ENCODE results near the gene ALDH1A1.

ALDH1A1 gene

DNA sequence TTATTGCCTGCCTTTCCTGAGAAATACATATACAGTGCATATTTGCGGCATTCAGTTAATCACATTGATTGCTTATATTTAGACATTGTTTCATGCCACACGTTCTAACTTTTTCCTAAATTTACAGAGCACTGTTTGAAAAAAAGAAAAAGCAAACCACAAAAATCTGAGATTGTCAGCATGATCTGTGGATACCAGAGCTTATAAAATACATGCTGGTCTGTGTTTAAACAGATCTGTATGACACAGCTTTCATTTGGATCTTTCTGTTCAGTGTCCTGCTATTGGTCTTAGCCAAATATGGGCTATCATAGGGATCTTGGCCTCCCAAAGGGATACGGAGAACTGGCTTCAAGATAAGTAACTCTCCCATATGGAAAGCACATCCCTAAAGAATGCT lies 20.2 kb downstream of the ALDH1A1 start:
- Histone ChIP-seq H3K79me2 (ENCODE audit: control insufficient read depth, insufficient read depth, low read length, poor library complexity) (no peaks in the 10 kb centered on the region), H3K9ac (ENCODE audit: low read length) (no peak overlapping the region), H3K4me3 (ENCODE audit: low read depth, low read length) (no peak overlapping the region), H2BK12ac (ENCODE audit: low read length) (no peak overlapping the region), H3K9me3 (ENCODE audit: insufficient read depth, low read depth, low read length) (no peaks in the 10 kb centered on the region), H3K36me3 (ENCODE audit: control insufficient read depth in 1 of 2, insufficient read depth in 2 of 2, low read length in 2 of 2) (no peaks in the 10 kb centered on the region), H2AFZ (ENCODE audit: insufficient read depth, low read length, poor library complexity) (no peak overlapping the region), H3K4me2 (ENCODE audit: low read length) (no peak overlapping the region), H3K27ac (ENCODE audit: low read depth, low read length) (no peak overlapping the region), H3K4ac (ENCODE audit: low read depth, low read length) (no peak overlapping the region), H2BK5ac (ENCODE audit: low read depth, low read length, poor library complexity) (no peak overlapping the region), H3K14ac (ENCODE audit: low read length) (no peak overlapping the region), H4K91ac (ENCODE audit: low read depth, low read length) (no peak overlapping the region), H3K27me3 (ENCODE audit: insufficient read depth, low read length) (no peaks in the 10 kb centered on the region), H4K12ac (ENCODE audit: low read depth, low read length) (no peak overlapping the region), H3K4me1 (ENCODE audit: control insufficient read depth in 1 of 2, insufficient read depth in 2 of 2, low read length in 2 of 2) (no peaks in the 10 kb centered on the region), H3K18ac (ENCODE audit: low read length) (no peak overlapping the region), H3K23ac (ENCODE audit: low read length) (no peak overlapping the region), H4K8ac (ENCODE audit: low read depth, low read length) (no peak overlapping the region), H2AK5ac (ENCODE audit: low read length) (no peak overlapping the region), H2BK120ac (ENCODE audit: insufficient read depth, low read length, poor library complexity) (no peak overlapping the region), H3K79me1 (ENCODE audit: low read length) (no peaks in the 10 kb centered on the region)
- whole genome bisulfite sequencing (ENCODE audit: extremely low coverage, insufficient coverage, insufficient read length), result no CpG with 5 or more reads among the region's 3 CpGs
- DNase-seq, result peak in 1 of 2 donors; percentile 34

DNA sequence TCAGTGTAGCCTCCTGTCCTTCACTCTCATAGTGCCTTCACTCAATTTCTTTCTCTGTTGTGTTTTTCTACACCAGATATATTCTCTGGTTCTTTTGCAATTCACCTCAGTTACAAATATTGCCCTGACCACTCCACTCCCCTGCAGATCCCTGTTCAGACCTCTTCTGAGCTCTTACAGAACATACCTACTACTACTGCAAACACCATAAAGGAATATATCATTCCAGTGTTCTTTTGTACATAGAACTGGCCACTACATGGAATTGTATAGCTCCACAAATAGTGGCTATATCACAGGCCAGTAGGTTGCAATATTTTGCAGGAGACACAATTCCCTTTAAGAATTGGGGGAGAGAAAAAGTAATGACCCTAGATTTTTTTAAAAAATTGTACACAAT lies 21.0 kb downstream of the ALDH1A1 start:
- H2AK5ac ChIP-seq (ENCODE audit: low read length), result no peak overlapping the region
- H3K18ac ChIP-seq (ENCODE audit: low read length), result no peak overlapping the region
- no peaks in the 10 kb centered on the region for H3K9me3 ChIP-seq (ENCODE audit: insufficient read depth, low read depth, low read length)
- H2AFZ ChIP-seq (ENCODE audit: insufficient read depth, low read length, poor library complexity), result no peak overlapping the region
- no peak overlapping the region for H2BK120ac ChIP-seq (ENCODE audit: insufficient read depth, low read length, poor library complexity)
- no peak overlapping the region for H3K4me2 ChIP-seq (ENCODE audit: low read length)
- no peak overlapping the region for H4K8ac ChIP-seq (ENCODE audit: low read depth, low read length)
- no peaks in the 10 kb centered on the region for H3K79me1 ChIP-seq (ENCODE audit: low read length)
- no peaks in the 10 kb centered on the region for H3K27me3 ChIP-seq (ENCODE audit: insufficient read depth, low read length)
- H3K27ac ChIP-seq (ENCODE audit: low read depth, low read length), result no peak overlapping the region
- no peaks in the 10 kb centered on the region for H3K36me3 ChIP-seq (ENCODE audit: control insufficient read depth in 1 of 2, insufficient read depth in 2 of 2, low read length in 2 of 2)
- H3K4ac ChIP-seq (ENCODE audit: low read depth, low read length), result no peak overlapping the region
- H2BK12ac ChIP-seq (ENCODE audit: low read length), result no peak overlapping the region
- H3K9ac ChIP-seq (ENCODE audit: low read length), result no peak overlapping the region
- no peak overlapping the region for H3K4me3 ChIP-seq (ENCODE audit: low read depth, low read length)
- H4K91ac ChIP-seq (ENCODE audit: low read depth, low read length), result no peak overlapping the region
- H4K12ac ChIP-seq (ENCODE audit: low read depth, low read length), result no peak overlapping the region
- no peak overlapping the region for H2BK5ac ChIP-seq (ENCODE audit: low read depth, low read length, poor library complexity)
- H3K23ac ChIP-seq (ENCODE audit: low read length), result no peak overlapping the region
- no peak overlapping the region for H3K14ac ChIP-seq (ENCODE audit: low read length)
- H3K4me1 ChIP-seq (ENCODE audit: control insufficient read depth in 1 of 2, insufficient read depth in 2 of 2, low read length in 2 of 2), result no peaks in the 10 kb centered on the region
- no peaks in the 10 kb centered on the region for H3K79me2 ChIP-seq (ENCODE audit: control insufficient read depth, insufficient read depth, low read length, poor library complexity)
- no peak for DNase-seq

DNA sequence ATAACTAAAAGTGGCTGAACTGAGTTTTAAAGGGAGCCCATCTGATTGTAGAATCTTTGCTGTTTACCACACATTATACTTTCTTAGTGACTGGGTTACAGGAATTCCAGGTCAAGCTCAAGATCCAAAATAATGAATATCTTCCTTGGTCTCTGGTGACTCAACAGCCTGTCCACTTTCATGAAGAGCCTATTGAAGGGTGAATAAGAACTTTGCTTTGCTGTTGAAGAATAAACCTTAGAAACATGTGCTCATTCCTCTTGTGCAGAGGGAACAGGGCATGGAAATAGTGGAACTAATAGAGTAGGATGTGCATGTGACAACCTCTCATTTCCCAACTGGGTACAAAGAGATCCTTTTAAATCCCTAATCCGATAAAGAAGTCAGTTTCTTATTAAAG lies 21.4 kb downstream of the ALDH1A1 start:
- Histone ChIP-seq H3K4me3 (ENCODE audit: low read depth, low read length) (no peak overlapping the region), H4K91ac (ENCODE audit: low read depth, low read length) (no peak overlapping the region)
- no CpG with 5 or more reads among the region's 1 CpG for WGBS (ENCODE audit: extremely low coverage, insufficient coverage, insufficient read length)

DNA sequence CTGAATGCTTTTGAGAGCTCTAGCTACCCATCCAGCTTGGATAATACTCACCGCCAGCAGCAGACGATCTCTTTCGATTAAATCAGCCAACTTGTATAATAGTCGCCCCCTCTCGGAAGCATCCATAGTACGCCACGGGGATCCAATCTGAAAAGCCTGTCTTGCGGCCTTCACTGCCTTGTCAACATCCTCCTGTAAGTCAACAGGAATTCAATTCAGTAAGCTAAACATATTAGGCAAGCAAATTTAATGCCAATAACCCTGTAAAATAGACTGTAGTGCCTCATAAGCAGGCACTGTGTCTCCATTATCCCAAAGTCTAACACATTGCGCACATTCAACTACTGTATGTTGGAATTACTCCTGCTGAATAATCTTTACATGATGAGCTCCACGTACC lies 22.0 kb downstream of the ALDH1A1 start:
- Histone ChIP-seq H2BK5ac (ENCODE audit: low read depth, low read length, poor library complexity) (no peak overlapping the region), H3K9ac (ENCODE audit: low read length) (no peak overlapping the region), H4K12ac (ENCODE audit: low read depth, low read length) (no peak overlapping the region), H2AK5ac (ENCODE audit: low read length) (no peak overlapping the region), H3K4me2 (ENCODE audit: low read length) (no peak overlapping the region), H3K9me3 (ENCODE audit: insufficient read depth, low read depth, low read length) (no peaks in the 10 kb centered on the region), H3K4me3 (ENCODE audit: low read depth, low read length) (no peak overlapping the region), H3K79me1 (ENCODE audit: low read length) (no peaks in the 10 kb centered on the region), H3K14ac (ENCODE audit: low read length) (no peak overlapping the region), H3K36me3 (ENCODE audit: control insufficient read depth in 1 of 2, insufficient read depth in 2 of 2, low read length in 2 of 2) (no peaks in the 10 kb centered on the region), H3K4me1 (ENCODE audit: control insufficient read depth in 1 of 2, insufficient read depth in 2 of 2, low read length in 2 of 2) (no peaks in the 10 kb centered on the region), H3K27ac (ENCODE audit: low read depth, low read length) (no peak overlapping the region), H4K8ac (ENCODE audit: low read depth, low read length) (no peak overlapping the region), H3K27me3 (ENCODE audit: insufficient read depth, low read length) (no peaks in the 10 kb centered on the region), H3K23ac (ENCODE audit: low read length) (no peak overlapping the region), H3K18ac (ENCODE audit: low read length) (no peak overlapping the region), H2BK120ac (ENCODE audit: insufficient read depth, low read length, poor library complexity) (no peak overlapping the region), H4K91ac (ENCODE audit: low read depth, low read length) (no peak overlapping the region), H2BK12ac (ENCODE audit: low read length) (no peak overlapping the region), H3K4ac (ENCODE audit: low read depth, low read length) (no peak overlapping the region), H3K79me2 (ENCODE audit: control insufficient read depth, insufficient read depth, low read length, poor library complexity) (no peaks in the 10 kb centered on the region), H2AFZ (ENCODE audit: insufficient read depth, low read length, poor library complexity) (no peak overlapping the region)
- WGBS (ENCODE audit: extremely low coverage, insufficient coverage, insufficient read length), result no CpG with 5 or more reads among the region's 10 CpGs
- DNase-seq, result peak in 1 of 2 donors; percentile 17

More for the DNA sequence above, 21.4 kb downstream of the ALDH1A1 start:
- H3K79me2 ChIP-seq (ENCODE audit: control insufficient read depth, insufficient read depth, low read length, poor library complexity), result no peaks in the 10 kb centered on the region
- no peaks in the 10 kb centered on the region for H3K79me1 ChIP-seq (ENCODE audit: low read length)
- H4K12ac ChIP-seq (ENCODE audit: low read depth, low read length), result no peak overlapping the region
- no peak overlapping the region for H4K8ac ChIP-seq (ENCODE audit: low read depth, low read length)
- no peaks in the 10 kb centered on the region for H3K27me3 ChIP-seq (ENCODE audit: insufficient read depth, low read length)
- H3K4ac ChIP-seq (ENCODE audit: low read depth, low read length), result no peak overlapping the region
- H3K4me2 ChIP-seq (ENCODE audit: low read length), result no peak overlapping the region
- no peak overlapping the region for H2AFZ ChIP-seq (ENCODE audit: insufficient read depth, low read length, poor library complexity)
- no peak overlapping the region for H2BK5ac ChIP-seq (ENCODE audit: low read depth, low read length, poor library complexity)
- no peak overlapping the region for H3K14ac ChIP-seq (ENCODE audit: low read length)
- H2BK120ac ChIP-seq (ENCODE audit: insufficient read depth, low read length, poor library complexity), result no peak overlapping the region
- H3K36me3 ChIP-seq (ENCODE audit: control insufficient read depth in 1 of 2, insufficient read depth in 2 of 2, low read length in 2 of 2), result no peaks in the 10 kb centered on the region
- H2AK5ac ChIP-seq (ENCODE audit: low read length), result no peak overlapping the region
- H3K9ac ChIP-seq (ENCODE audit: low read length), result no peak overlapping the region
- no peaks in the 10 kb centered on the region for H3K9me3 ChIP-seq (ENCODE audit: insufficient read depth, low read depth, low read length)
- no peaks in the 10 kb centered on the region for H3K4me1 ChIP-seq (ENCODE audit: control insufficient read depth in 1 of 2, insufficient read depth in 2 of 2, low read length in 2 of 2)
- no peak for DNase-seq
- H3K23ac ChIP-seq (ENCODE audit: low read length), result no peak overlapping the region
- H3K18ac ChIP-seq (ENCODE audit: low read length), result no peak overlapping the region
- H2BK12ac ChIP-seq (ENCODE audit: low read length), result no peak overlapping the region
- no peak overlapping the region for H3K27ac ChIP-seq (ENCODE audit: low read depth, low read length)
